Epithelial cell of esophagus (primary cell): ENCODE data around the gene CLCN7.

Source experiments
- DNase-seq: peaks from one replicate; pipeline ENCODE4 v3.0.0; 2010; ENCODE audit warnings: low read depth
- H3K4me3 ChIP-seq: 2 replicates; pipeline ENCODE4 v1.5.1; 2011; ENCODE audit warnings: mild to moderate bottlenecking, low read length, control low read depth
- CTCF ChIP-seq: IDR thresholded peaks from 2 replicates; pipeline ENCODE4 v1.5.1; 2011; ENCODE audit warnings: low read depth, mild to moderate bottlenecking, low read length, control low read depth, inconsistent platforms; ENCODE audit not compliant: insufficient read depth; ENCODE audit errors: missing control alignments

CLCN7 gene

GRCh38 chr16:1448536-1449116 lies 26.2 kb downstream of the CLCN7 start:
- TF ChIP-seq CTCF, result no peak
- H3K4me3 ChIP-seq, result no peak overlapping the region
- DNase-seq, result no peak

GRCh38 chr16:1447965-1448364 lies 26.9 kb downstream of the CLCN7 start:
- no peak overlapping the region for H3K4me3 ChIP-seq
- no peak for TF ChIP-seq CTCF
- no peak for DNase-seq

- DNase-seq, result no peak
- no peak overlapping the region for H3K4me3 ChIP-seq
- TF ChIP-seq CTCF, result no peak
Measured at GRCh38 chr16:1446296-1447080, 28.3 kb downstream of the CLCN7 start.

GRCh38 chr16:1445518-1446203 lies 29.2 kb downstream of the CLCN7 start:
- no peak for TF ChIP-seq CTCF
- H3K4me3 ChIP-seq, result no peak overlapping the region
- DNase-seq, result no peak

- TF ChIP-seq CTCF, result no peak
- DNase-seq, result no peak
- H3K4me3 ChIP-seq, result no peak overlapping the region
Measured at GRCh38 chr16:1444730-1445517, 29.9 kb downstream of the CLCN7 start.

GRCh38 chr16:1443980-1444729 lies 30.7 kb downstream of the CLCN7 start, which contains the start of gene CCDC154:
Gene CCDC154, minus strand, starts transcription at chr16:1444556. Its CDS starts 234 bp downstream, at chr16:1444322.
- no peak for DNase-seq
- no peak for TF ChIP-seq CTCF

More at GRCh38 chr16:1443980-1444729, 30.7 kb downstream of the CLCN7 start, which contains the start of gene CCDC154:
- no peak within 1 kb of the TSS for H3K4me3 ChIP-seq
